HEK293 (cell line): ENCODE measurements around the gene IP6K3.

Source experiments
- CTCF ChIA-PET: fragments of 350-600 bp; formaldehyde crosslinking; extraction: SDS; loops from one replicate; lab custom pipeline; 2021; ENCODE audit warnings: antibody characterized with exemption; lab: Yijun Ruan, JAX
- POLR2A ChIA-PET: fragments of 300-600 bp; formaldehyde crosslinking; extraction: SDS; loops from one replicate; lab custom pipeline; 2020; ENCODE audit warnings: antibody characterized with exemption, inconsistent platforms; lab: Yijun Ruan, JAX
- H3K27ac ChIP-seq: fragments of 200-500 bp; sonication (Bioruptor generic); 2 replicates; pipeline ENCODE4 v1.5.1; 2014; ENCODE audit warnings: low read depth, low read length, control low read depth, inconsistent platforms; ENCODE audit errors: extremely low read depth
- H3K36me3 ChIP-seq, 2 experiments: fragments of 200-500 bp in 1 of 2; sonication (Bioruptor generic) in 1 of 2; 1 replicate in 1 of 2; 2 replicates in 1 of 2; pipeline ENCODE4 v1.5.1; 2014 to 2017; ENCODE audit warnings: inconsistent platforms in 2 of 2, low read length in 2 of 2; ENCODE audit not compliant: control insufficient read depth in 2 of 2, insufficient read depth in 1 of 2
- H3K4me1 ChIP-seq: fragments of 200-500 bp; sonication (Bioruptor generic); 2 replicates; pipeline ENCODE4 v1.5.1; 2014; ENCODE audit warnings: mild to moderate bottlenecking, low read length, inconsistent platforms; ENCODE audit not compliant: control insufficient read depth, insufficient read depth
- H3K4me3 ChIP-seq: 2 replicates; pipeline ENCODE4 v1.5.1; 2011; ENCODE audit warnings: low read depth, mild to moderate bottlenecking, control low read depth, low read length, moderate library complexity
- H3K9me3 ChIP-seq: fragments of 200-500 bp; sonication (Bioruptor generic); 2 replicates; pipeline ENCODE4 v1.5.1; 2014; ENCODE audit warnings: low read depth, low read length, inconsistent platforms; ENCODE audit not compliant: control insufficient read depth, insufficient read depth
- GLI4 ChIP-seq: fragments of 450-650 bp; formaldehyde crosslinking; IDR thresholded peaks from 2 replicates; pipeline ENCODE4 v1.5.1; 2016; ENCODE audit warnings: missing biosample characterization, missing genetic modification characterization
- MZF1 ChIP-seq: fragments of 450-650 bp; formaldehyde crosslinking; IDR thresholded peaks from 2 replicates; pipeline ENCODE4 v1.5.1; 2017; ENCODE audit warnings: missing biosample characterization, missing genetic modification characterization, borderline replicate concordance
- OSR2 ChIP-seq: fragments of 450-650 bp; formaldehyde crosslinking; IDR thresholded peaks from 2 replicates; pipeline ENCODE4 v1.5.1; 2016; ENCODE audit warnings: missing biosample characterization, missing genetic modification characterization
- REPIN1 ChIP-seq: fragments of 450-650 bp; formaldehyde crosslinking; IDR thresholded peaks from 2 replicates; pipeline ENCODE4 v1.5.1; 2017; ENCODE audit warnings: missing biosample characterization, missing genetic modification characterization, low read depth
- SP7 ChIP-seq: fragments of 450-650 bp; formaldehyde crosslinking; IDR thresholded peaks from 2 replicates; pipeline ENCODE4 v1.5.1; 2016; ENCODE audit warnings: missing biosample characterization, missing genetic modification characterization
- ZBTB1 ChIP-seq: fragments of 450-650 bp; formaldehyde crosslinking; IDR thresholded peaks from 2 replicates; pipeline ENCODE4 v1.5.1; 2016; ENCODE audit warnings: missing biosample characterization, missing genetic modification characterization
- ZFP3 ChIP-seq: fragments of 450-650 bp; formaldehyde crosslinking; IDR thresholded peaks from 2 replicates; pipeline ENCODE4 v1.5.1; 2016; ENCODE audit warnings: low read depth, missing biosample characterization, missing genetic modification characterization
- ZNF10 ChIP-seq: fragments of 450-650 bp; formaldehyde crosslinking; IDR thresholded peaks from 2 replicates; pipeline ENCODE4 v1.5.1; 2017; ENCODE audit warnings: missing biosample characterization, missing genetic modification characterization
- ZNF341 ChIP-seq: fragments of 450-650 bp; formaldehyde crosslinking; IDR thresholded peaks from 2 replicates; pipeline ENCODE4; 2016; ENCODE audit warnings: low read depth, missing biosample characterization, missing genetic modification characterization
- ZNF354C ChIP-seq: fragments of 450-650 bp; formaldehyde crosslinking; IDR thresholded peaks from 2 replicates; pipeline ENCODE4 v1.5.1; 2016; ENCODE audit warnings: missing biosample characterization, missing genetic modification characterization, low read depth, borderline replicate concordance
- ZNF404 ChIP-seq: fragments of 450-650 bp; formaldehyde crosslinking; IDR thresholded peaks from 2 replicates; pipeline ENCODE4 v1.5.1; 2017; ENCODE audit warnings: missing biosample characterization, missing genetic modification characterization
- ZNF416 ChIP-seq: fragments of 450-650 bp; formaldehyde crosslinking; IDR thresholded peaks from 2 replicates; pipeline ENCODE4 v1.5.1; 2016; ENCODE audit warnings: missing biosample characterization, missing genetic modification characterization
- ZNF521 ChIP-seq: fragments of 450-650 bp; formaldehyde crosslinking; IDR thresholded peaks from 2 replicates; pipeline ENCODE4 v1.5.1; 2017; ENCODE audit warnings: missing biosample characterization, mild to moderate bottlenecking, missing genetic modification characterization
- ZNF561 ChIP-seq: fragments of 450-650 bp; IDR thresholded peaks from 2 replicates; pipeline ENCODE4 v1.5.1; 2018; ENCODE audit warnings: missing biosample characterization, missing genetic modification characterization, borderline replicate concordance
- ZNF626 ChIP-seq: fragments of 450-650 bp; sonication (Bioruptor Pico); formaldehyde crosslinking; IDR thresholded peaks from 2 replicates; pipeline ENCODE4 v1.5.1; 2018; ENCODE audit warnings: missing biosample characterization, missing genetic modification characterization, inconsistent platforms
- ZNF658 ChIP-seq: fragments of 450-650 bp; formaldehyde crosslinking; IDR thresholded peaks from 2 replicates; pipeline ENCODE4; 2016; ENCODE audit warnings: missing biosample characterization, missing genetic modification characterization
- ZNF76 ChIP-seq: fragments of 450-650 bp; formaldehyde crosslinking; IDR thresholded peaks from 2 replicates; pipeline ENCODE4; 2016; ENCODE audit warnings: low read depth, missing biosample characterization, missing genetic modification characterization, borderline replicate concordance
- ZNF776 ChIP-seq: fragments of 450-650 bp; formaldehyde crosslinking; IDR thresholded peaks from 2 replicates; pipeline ENCODE4 v1.5.0; 2017; ENCODE audit warnings: missing biosample characterization, missing genetic modification characterization, borderline replicate concordance
- ZXDB ChIP-seq: fragments of 450-650 bp; formaldehyde crosslinking; IDR thresholded peaks from 2 replicates; pipeline ENCODE4 v1.5.1; 2016; ENCODE audit warnings: missing biosample characterization, missing genetic modification characterization
- TF ChIP-seq, protein P1 (sequence below): fragments of 450-650 bp; formaldehyde crosslinking; IDR thresholded peaks from 2 replicates; pipeline ENCODE4 v1.5.1; 2016; ENCODE audit warnings: missing biosample characterization, missing genetic modification characterization
- TF ChIP-seq, protein P2 (sequence below): sonication (generic); formaldehyde crosslinking; IDR thresholded peaks from 2 replicates; pipeline ENCODE4 v1.8.1; 2022; ENCODE audit warnings: mild to moderate bottlenecking, moderate library complexity, missing genetic modification reagents
- TF ChIP-seq, protein P3 (sequence below): fragments of 450-650 bp; IDR thresholded peaks from 2 replicates; pipeline ENCODE4 v1.5.1; 2018; ENCODE audit warnings: missing biosample characterization, missing genetic modification characterization

IP6K3 gene

DNA sequence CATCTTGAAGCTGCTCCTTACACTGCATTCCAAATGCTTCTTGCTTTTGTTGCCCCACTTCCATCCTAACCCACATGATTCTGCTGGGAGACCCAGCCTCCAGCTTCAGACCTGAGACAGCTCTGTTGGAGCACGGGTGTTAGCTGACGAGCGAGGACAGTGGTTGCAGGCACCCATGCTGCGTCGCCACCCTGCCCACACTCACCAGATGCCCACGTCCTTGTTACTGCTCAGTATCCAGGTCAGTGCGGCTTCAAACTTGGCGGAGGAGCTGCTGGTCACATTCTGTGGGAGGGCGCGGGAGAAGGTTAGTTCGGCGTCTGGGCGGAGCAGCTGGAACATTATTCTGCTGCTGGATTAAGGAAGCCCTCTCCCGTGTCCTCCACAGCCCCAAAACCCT is 33.2 kb upstream of the IP6K3 start:
- no peak overlapping the region for H3K27ac ChIP-seq
- H3K4me3 ChIP-seq = no peak overlapping the region
- POLR2A ChIA-PET = interaction anchor here (0.9 to 1.3 kb wide), 3 partner anchors 9 to 182 kb away, joined by 3 read pairs; no protein-coding TSS in a partner anchor
- TF ChIP-seq OSR2 (tag by site-specific recombination) = no peak
- TF ChIP-seq, protein P1, sequence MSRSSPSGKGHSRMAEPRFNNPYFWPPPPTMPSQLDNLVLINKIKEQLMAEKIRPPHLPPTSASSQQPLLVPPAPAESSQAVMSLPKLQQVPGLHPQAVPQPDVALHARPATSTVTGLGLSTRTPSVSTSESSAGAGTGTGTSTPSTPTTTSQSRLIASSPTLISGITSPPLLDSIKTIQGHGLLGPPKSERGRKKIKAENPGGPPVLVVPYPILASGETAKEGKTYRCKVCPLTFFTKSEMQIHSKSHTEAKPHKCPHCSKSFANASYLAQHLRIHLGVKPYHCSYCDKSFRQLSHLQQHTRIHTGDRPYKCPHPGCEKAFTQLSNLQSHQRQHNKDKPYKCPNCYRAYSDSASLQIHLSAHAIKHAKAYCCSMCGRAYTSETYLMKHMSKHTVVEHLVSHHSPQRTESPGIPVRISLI (tag by site-specific recombination) = no peak
- no peak for TF ChIP-seq REPIN1 (tag by site-specific recombination)
- TF ChIP-seq ZBTB1 (tag by site-specific recombination) = no peak
- no peak for TF ChIP-seq ZXDB
- TF ChIP-seq SP7 = no peak
- TF ChIP-seq MZF1 = no peak
- TF ChIP-seq ZFP3 = no peak
- no peak for TF ChIP-seq ZNF416 (tag by site-specific recombination)
- TF ChIP-seq, protein P2, sequence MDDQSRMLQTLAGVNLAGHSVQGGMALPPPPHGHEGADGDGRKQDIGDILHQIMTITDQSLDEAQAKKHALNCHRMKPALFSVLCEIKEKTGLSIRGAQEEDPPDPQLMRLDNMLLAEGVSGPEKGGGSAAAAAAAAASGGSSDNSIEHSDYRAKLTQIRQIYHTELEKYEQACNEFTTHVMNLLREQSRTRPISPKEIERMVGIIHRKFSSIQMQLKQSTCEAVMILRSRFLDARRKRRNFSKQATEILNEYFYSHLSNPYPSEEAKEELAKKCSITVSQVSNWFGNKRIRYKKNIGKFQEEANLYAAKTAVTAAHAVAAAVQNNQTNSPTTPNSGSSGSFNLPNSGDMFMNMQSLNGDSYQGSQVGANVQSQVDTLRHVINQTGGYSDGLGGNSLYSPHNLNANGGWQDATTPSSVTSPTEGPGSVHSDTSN (CRISPR knock-in tag) = no peak
- TF ChIP-seq ZNF404 = no peak
- no peak for TF ChIP-seq ZNF776 (tag by site-specific recombination)
- no peak for TF ChIP-seq ZNF521
- TF ChIP-seq ZNF354C (tag by site-specific recombination) = no peak
- no peak for TF ChIP-seq GLI4 (tag by site-specific recombination)
- no peak for TF ChIP-seq ZNF626 (tag by site-specific recombination)
- no peak for TF ChIP-seq ZNF658 (tag by site-specific recombination)
- H3K4me1 ChIP-seq = no peaks in the 10 kb centered on the region
- CTCF ChIA-PET = interaction anchor here (0.6 to 4.6 kb wide), 13 partner anchors 9 to 374 kb away, joined by 3 to 30 read pairs (median 4); partner anchors contain the start of genes LEMD2 and UQCC2
- no peaks in the 10 kb centered on the region for H3K9me3 ChIP-seq
- peaks cover 4 to 99% of the 10 kb centered on the region in 2 experiments for H3K36me3 ChIP-seq

DNA sequence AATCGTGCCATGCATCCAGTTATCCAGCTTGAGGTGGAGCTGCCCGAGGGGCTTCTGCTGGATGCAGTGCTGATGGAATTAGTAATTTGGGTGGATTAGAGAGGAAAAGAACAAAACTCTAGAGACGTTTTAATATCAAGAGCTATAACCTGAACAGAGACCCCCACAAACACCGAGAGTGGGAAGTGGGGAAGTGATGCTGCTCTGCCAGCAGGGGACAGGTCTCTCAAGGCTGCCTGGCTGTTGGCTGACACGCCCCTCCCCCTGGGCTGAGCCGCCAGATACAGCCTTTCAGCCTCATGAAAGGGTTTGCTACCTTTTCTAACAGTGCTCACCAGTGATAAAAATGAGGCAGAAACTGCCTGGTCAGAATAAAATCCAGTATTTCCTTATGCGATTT is 32.6 kb upstream of the IP6K3 start:
- H3K4me1 ChIP-seq = no peaks in the 10 kb centered on the region
- CTCF ChIA-PET = interaction anchor here (0.5 to 4.6 kb wide), 14 partner anchors 9 to 1371 kb away, joined by 3 to 30 read pairs (median 3); partner anchors contain the start of gene LEMD2
- H3K36me3 ChIP-seq = peaks cover 10 to 99% of the 10 kb centered on the region in 2 experiments
- TF ChIP-seq ZNF341 (tag by site-specific recombination) (peak; percentile 56; the same call in 1 of the 2 replicates), ZNF561 (tag by site-specific recombination) (no peak), ZNF76 (tag by site-specific recombination) (no peak), ZNF10 (tag by site-specific recombination) (no peak)
- TF ChIP-seq, protein P3, sequence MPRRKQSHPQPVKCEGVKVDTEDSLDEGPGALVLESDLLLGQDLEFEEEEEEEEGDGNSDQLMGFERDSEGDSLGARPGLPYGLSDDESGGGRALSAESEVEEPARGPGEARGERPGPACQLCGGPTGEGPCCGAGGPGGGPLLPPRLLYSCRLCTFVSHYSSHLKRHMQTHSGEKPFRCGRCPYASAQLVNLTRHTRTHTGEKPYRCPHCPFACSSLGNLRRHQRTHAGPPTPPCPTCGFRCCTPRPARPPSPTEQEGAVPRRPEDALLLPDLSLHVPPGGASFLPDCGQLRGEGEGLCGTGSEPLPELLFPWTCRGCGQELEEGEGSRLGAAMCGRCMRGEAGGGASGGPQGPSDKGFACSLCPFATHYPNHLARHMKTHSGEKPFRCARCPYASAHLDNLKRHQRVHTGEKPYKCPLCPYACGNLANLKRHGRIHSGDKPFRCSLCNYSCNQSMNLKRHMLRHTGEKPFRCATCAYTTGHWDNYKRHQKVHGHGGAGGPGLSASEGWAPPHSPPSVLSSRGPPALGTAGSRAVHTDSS (tag by site-specific recombination) = no peak
- TF ChIP-seq, all 188 proteins: peak for 1
- POLR2A ChIA-PET = interaction anchor here (0.7 to 1.3 kb wide), 5 partner anchors 9 to 1497 kb away, joined by 3 to 6 read pairs (median 3); no protein-coding TSS in a partner anchor
- H3K27ac ChIP-seq = no peak overlapping the region
- no peaks in the 10 kb centered on the region for H3K9me3 ChIP-seq
- no peak overlapping the region for H3K4me3 ChIP-seq
